ENCODE measurements around the gene SPTB. TPM values are rescaled to one million over a fixed set of nuclear protein-coding genes. Genes with fewer than 3 reads are reported as not detected.

SPTB gene
- total RNA-seq, 1 experiment from 2014 or later = 0.43 TPM

DNA sequence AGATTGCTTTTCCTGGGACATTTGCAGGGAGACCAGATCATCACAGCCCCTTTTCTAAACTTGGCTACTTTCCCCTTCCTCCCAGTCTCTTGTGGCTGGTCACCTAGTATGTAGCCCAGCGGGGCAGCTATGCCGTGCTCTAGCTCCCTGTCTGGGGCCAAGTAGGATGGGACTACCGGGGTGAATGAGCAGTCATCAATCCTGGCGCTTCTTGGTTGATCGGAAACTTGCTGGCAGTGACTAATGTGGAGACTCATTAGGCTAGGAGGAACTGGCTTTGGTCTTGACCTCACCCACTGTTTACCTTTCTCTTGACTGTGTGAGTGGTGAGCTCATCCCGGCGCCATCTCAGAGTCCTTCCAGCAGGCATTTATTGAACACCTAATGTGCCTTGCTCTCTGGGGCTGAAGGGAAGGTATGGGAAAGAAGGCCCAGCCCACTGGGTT, 159.6 kb downstream of the SPTB start:
- ChIA-PET POLR2A (ENCODE audit: low non-redundant PET) (no interaction called here), CTCF (no interaction called here)
- peak overlapping the region; percentile 34 for H3K27ac ChIP-seq (ENCODE audit: low read depth, low read length, poor library complexity, severe bottlenecking)
- DNase-seq (ENCODE audit: low spot score) = no peak
- H3K4me1 ChIP-seq (ENCODE audit: insufficient read depth, low read length, poor library complexity, severe bottlenecking) = peaks cover 46% of the 10 kb centered on the region
- intact Hi-C loops (cut with micrococcal nuclease; ENCODE audit: unreplicated experiment) = no loop called here
- no peak for TF ChIP-seq EZH2 (IDR thresholded peaks at IDR 0.05; ENCODE audit: borderline replicate concordance, low read depth, low read length, poor library complexity, severe bottlenecking)
- TF ChIP-seq, protein P1, sequence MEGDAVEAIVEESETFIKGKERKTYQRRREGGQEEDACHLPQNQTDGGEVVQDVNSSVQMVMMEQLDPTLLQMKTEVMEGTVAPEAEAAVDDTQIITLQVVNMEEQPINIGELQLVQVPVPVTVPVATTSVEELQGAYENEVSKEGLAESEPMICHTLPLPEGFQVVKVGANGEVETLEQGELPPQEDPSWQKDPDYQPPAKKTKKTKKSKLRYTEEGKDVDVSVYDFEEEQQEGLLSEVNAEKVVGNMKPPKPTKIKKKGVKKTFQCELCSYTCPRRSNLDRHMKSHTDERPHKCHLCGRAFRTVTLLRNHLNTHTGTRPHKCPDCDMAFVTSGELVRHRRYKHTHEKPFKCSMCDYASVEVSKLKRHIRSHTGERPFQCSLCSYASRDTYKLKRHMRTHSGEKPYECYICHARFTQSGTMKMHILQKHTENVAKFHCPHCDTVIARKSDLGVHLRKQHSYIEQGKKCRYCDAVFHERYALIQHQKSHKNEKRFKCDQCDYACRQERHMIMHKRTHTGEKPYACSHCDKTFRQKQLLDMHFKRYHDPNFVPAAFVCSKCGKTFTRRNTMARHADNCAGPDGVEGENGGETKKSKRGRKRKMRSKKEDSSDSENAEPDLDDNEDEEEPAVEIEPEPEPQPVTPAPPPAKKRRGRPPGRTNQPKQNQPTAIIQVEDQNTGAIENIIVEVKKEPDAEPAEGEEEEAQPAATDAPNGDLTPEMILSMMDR (conservative IDR thresholded peaks at IDR 0.05; ENCODE audit: low read depth, low read length) = no peak
- no peaks in the 10 kb centered on the region for H3K27me3 ChIP-seq (replicated peaks; ENCODE audit: insufficient read depth, low read depth, low read length, poor library complexity)
- H3K36me3 ChIP-seq (ENCODE audit: insufficient read depth, low read length, poor library complexity, severe bottlenecking) = no peaks in the 10 kb centered on the region
- H3K9me3 ChIP-seq (ENCODE audit: low read depth, low read length, poor library complexity, severe bottlenecking) = no peaks in the 10 kb centered on the region
- H3K4me3 ChIP-seq (ENCODE audit: low read depth, low read length, poor library complexity, severe bottlenecking) = no peak overlapping the region
- no TSS peak for BruUV-seq (replicated peaks)

DNA sequence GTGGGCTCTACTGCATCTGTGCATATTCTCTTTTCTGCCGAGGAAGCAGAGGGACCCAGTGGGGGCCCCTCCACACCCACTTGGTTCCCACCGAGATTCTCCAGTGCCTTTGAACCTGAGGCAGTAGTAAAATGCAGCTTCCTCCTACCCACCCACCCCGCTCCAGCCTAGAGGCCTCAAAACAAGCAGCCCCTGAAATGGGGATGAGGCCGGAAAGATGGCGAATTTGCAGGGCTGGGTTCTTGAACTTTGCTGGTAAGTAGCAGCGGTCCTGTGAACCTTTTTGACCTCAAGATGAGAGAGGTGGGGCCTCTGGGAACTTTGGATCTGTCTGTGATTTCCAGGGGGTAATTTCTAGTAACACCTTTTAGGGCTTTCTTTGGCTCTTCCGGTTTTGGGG, 160.1 kb downstream of the SPTB start:
- CTCF ChIA-PET = no interaction called here
- no peak for DNase-seq (ENCODE audit: low spot score)
- POLR2A ChIA-PET (ENCODE audit: low non-redundant PET) = no interaction called here
- Histone ChIP-seq H3K9me3 (ENCODE audit: low read depth, low read length, poor library complexity, severe bottlenecking) (no peaks in the 10 kb centered on the region), H3K4me1 (ENCODE audit: insufficient read depth, low read length, poor library complexity, severe bottlenecking) (peaks cover 41% of the 10 kb centered on the region), H3K27me3 (replicated peaks; ENCODE audit: insufficient read depth, low read depth, low read length, poor library complexity) (no peaks in the 10 kb centered on the region), H3K4me3 (ENCODE audit: low read depth, low read length, poor library complexity, severe bottlenecking) (no peak overlapping the region), H3K27ac (ENCODE audit: low read depth, low read length, poor library complexity, severe bottlenecking) (no peak overlapping the region), H3K36me3 (ENCODE audit: insufficient read depth, low read length, poor library complexity, severe bottlenecking) (no peaks in the 10 kb centered on the region)
- BruUV-seq (replicated peaks) = no TSS peak
- intact Hi-C loops (cut with micrococcal nuclease; ENCODE audit: unreplicated experiment) = no loop called here
- no peak for TF ChIP-seq EZH2 (IDR thresholded peaks at IDR 0.05; ENCODE audit: borderline replicate concordance, low read depth, low read length, poor library complexity, severe bottlenecking)
- TF ChIP-seq, protein P1 (conservative IDR thresholded peaks at IDR 0.05; ENCODE audit: low read depth, low read length) = no peak

DNA sequence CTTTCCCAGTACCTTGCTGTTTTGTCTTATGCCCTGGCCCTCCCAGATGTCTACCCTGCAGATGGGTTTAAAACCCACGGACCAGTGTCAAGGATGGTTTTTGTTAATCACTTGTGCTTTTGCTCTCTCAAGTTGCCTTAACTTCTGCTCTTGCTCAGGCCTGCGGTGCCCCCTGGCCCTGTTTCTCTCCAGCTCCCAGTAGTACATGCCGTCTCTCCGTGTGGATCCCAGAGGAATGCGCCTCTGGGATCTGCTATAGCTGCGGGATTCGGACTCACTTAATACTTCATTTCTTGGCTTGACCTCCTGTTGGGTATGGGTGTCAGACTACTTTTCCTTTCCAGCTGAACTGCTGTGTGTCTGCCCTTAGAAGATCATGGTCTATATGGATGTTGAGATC, 160.9 kb downstream of the SPTB start:
- Histone ChIP-seq H3K27me3 (replicated peaks; ENCODE audit: insufficient read depth, low read depth, low read length, poor library complexity) (no peaks in the 10 kb centered on the region), H3K9me3 (ENCODE audit: low read depth, low read length, poor library complexity, severe bottlenecking) (peaks cover 4% of the 10 kb centered on the region), H3K27ac (ENCODE audit: low read depth, low read length, poor library complexity, severe bottlenecking) (no peak overlapping the region), H3K4me1 (ENCODE audit: insufficient read depth, low read length, poor library complexity, severe bottlenecking) (peaks cover 38% of the 10 kb centered on the region), H3K36me3 (ENCODE audit: insufficient read depth, low read length, poor library complexity, severe bottlenecking) (no peaks in the 10 kb centered on the region), H3K4me3 (ENCODE audit: low read depth, low read length, poor library complexity, severe bottlenecking) (no peak overlapping the region)
- no peak for DNase-seq (ENCODE audit: low spot score)
- TF ChIP-seq, protein P1 (conservative IDR thresholded peaks at IDR 0.05; ENCODE audit: low read depth, low read length) = no peak
- no peak for TF ChIP-seq EZH2 (IDR thresholded peaks at IDR 0.05; ENCODE audit: borderline replicate concordance, low read depth, low read length, poor library complexity, severe bottlenecking)
- ChIA-PET CTCF (no interaction called here), POLR2A (ENCODE audit: low non-redundant PET) (no interaction called here)
- no TSS peak for BruUV-seq (replicated peaks)
- intact Hi-C loops (cut with micrococcal nuclease; ENCODE audit: unreplicated experiment) = no loop called here
